A549 (cell line): ENCODE results near the gene TJP1. TPM values are rescaled to one million over a fixed set of nuclear protein-coding genes. Genes with fewer than 3 reads are reported as not detected.

Experiments used
- ATAC-seq, 2 experiments: fragments of 200-7000 bp in 1 of 2; fragments of >200 bp in 1 of 2; cut with Nextera tagmentation in 1 of 2; cut with Tn5 transposase in 1 of 2; 3 replicates each; pipeline versions ENCODE4 v1.8.0 to v1.9.1; 2018 to 2020; ENCODE audit warnings: mild to moderate bottlenecking in 1 of 2, moderate library complexity in 1 of 2
- CTCF ChIA-PET: fragments of 300-600 bp; sonication (Branson Sonifier 250); formaldehyde crosslinking; extraction: SDS; loops from one replicate; lab custom pipeline; 2021; ENCODE audit warnings: antibody characterized with exemption, inconsistent platforms; lab: Yijun Ruan, JAX
- POLR2A ChIA-PET: fragments of 350-600 bp; formaldehyde crosslinking; extraction: SDS; loops from one replicate; lab custom pipeline; 2021; ENCODE audit warnings: antibody characterized with exemption, inconsistent platforms; lab: Yijun Ruan, JAX
- DNase-seq, 2 experiments: peaks; one replicate each; pipeline versions ENCODE4 v3.0.0 to v3.0.0-alpha.2; 2011 to 2016; ENCODE audit warnings: low read depth in 1 of 2, low spot score in 1 of 2
- FAIRE-seq: peaks from 2 replicates; lab custom pipeline; 2011; peaks lifted over from hg19 to GRCh38; lab: Jason Lieb, UNC
- H3K27ac ChIP-seq, 2 experiments: fragments of >200 bp; sonication (Bioruptor Twin); formaldehyde crosslinking; 3 replicates each; pipeline ENCODE4 v1.5.1; 2016 to 2017
- H3K4me1 ChIP-seq: fragments of >200 bp; sonication (Bioruptor Twin); formaldehyde crosslinking; 3 replicates; pipeline ENCODE4 v1.6.1; 2016
- H3K4me2 ChIP-seq: fragments of >200 bp; sonication (Bioruptor Twin); formaldehyde crosslinking; 3 replicates; pipeline ENCODE4 v1.6.1; 2016
- H3K4me3 ChIP-seq: fragments of >200 bp; sonication (Bioruptor Twin); formaldehyde crosslinking; 3 replicates; pipeline ENCODE4 v1.5.1; 2016
- H3K9me3 ChIP-seq: fragments of >200 bp; sonication (Bioruptor Twin); formaldehyde crosslinking; 3 replicates; pipeline ENCODE4 v1.6.1; 2016
- CBX2 ChIP-seq: fragments of 200-600 bp; sonication (generic); IDR thresholded peaks from 2 replicates; pipeline ENCODE4 v1.6.1; 2016; ENCODE audit warnings: low read depth, mild to moderate bottlenecking, borderline replicate concordance
- CBX8 ChIP-seq: fragments of 200-600 bp; sonication (generic); IDR thresholded peaks from 2 replicates; pipeline ENCODE4 v1.6.1; 2016
- CEBPB ChIP-seq, 2 experiments: fragments of >200 bp in 1 of 2; sonication (Bioruptor Twin) in 1 of 2; formaldehyde crosslinking in 1 of 2; IDR thresholded peaks; 2 replicates each; pipeline ENCODE4 v1.6.1; 2012 to 2016
- CHD2 ChIP-seq: fragments of 150-350 bp; IDR thresholded peaks from 2 replicates; pipeline ENCODE4 v1.6.1; 2014; ENCODE audit warnings: low read length; ENCODE audit not compliant: partially characterized antibody
- CHD4 ChIP-seq: fragments of 200-600 bp; sonication (generic); IDR thresholded peaks from 2 replicates; pipeline ENCODE4 v1.6.1; 2016; ENCODE audit warnings: antibody characterized with exemption, mild to moderate bottlenecking, borderline replicate concordance
- EHMT2 ChIP-seq: fragments of 200-600 bp; sonication (generic); IDR thresholded peaks from 2 replicates; pipeline ENCODE4 v1.6.1; 2016; ENCODE audit warnings: antibody characterized with exemption, low read depth, mild to moderate bottlenecking, moderate library complexity
- GATA3 ChIP-seq: IDR thresholded peaks from 2 replicates; pipeline ENCODE4 v1.6.1; 2012; ENCODE audit warnings: borderline replicate concordance
- JUN ChIP-seq, 2 experiments: fragments of >200 bp; sonication (Bioruptor Twin); formaldehyde crosslinking; IDR thresholded peaks; 2 replicates in 1 of 2; 3 replicates in 1 of 2; pipeline ENCODE4 v1.6.1; 2016 to 2017
- MAFK ChIP-seq: fragments of 450-650 bp; IDR thresholded peaks from 2 replicates; pipeline ENCODE4 v1.6.1; 2014; ENCODE audit not compliant: partially characterized antibody
- NFE2L2 ChIP-seq: fragments of 150-350 bp; conservative IDR thresholded peaks from 2 replicates; pipeline ENCODE4 v1.6.1; 2014; ENCODE audit warnings: low read length
- NPAS2 ChIP-seq: fragments of 250-450 bp; sonication (Bioruptor Pico); IDR thresholded peaks from 2 replicates; pipeline ENCODE4 v1.8.0; 2022; ENCODE audit warnings: mild to moderate bottlenecking, moderate library complexity, borderline replicate concordance
- NR3C1 ChIP-seq: fragments of >200 bp; sonication (Bioruptor Twin); formaldehyde crosslinking; IDR thresholded peaks from 3 replicates; pipeline ENCODE4 v1.6.1; 2017
- RCOR1 ChIP-seq: fragments of 150-350 bp; IDR thresholded peaks from 2 replicates; pipeline ENCODE4 v1.6.1; 2014; ENCODE audit warnings: antibody characterized with exemption, low read length, low read depth
- ZC3H11A ChIP-seq: fragments of 450-650 bp; IDR thresholded peaks from 2 replicates; pipeline ENCODE4 v1.6.1; 2014; ENCODE audit warnings: antibody characterized with exemption, mild to moderate bottlenecking
- WGBS: methylation state at CpG from one replicate; pipeline ENCODE4 v1.1.6; 2017; ENCODE audit errors: missing lambda C conversion rate; 5-methylcytosine and 5-hydroxymethylcytosine counted together
- polyA plus RNA-seq, 4 experiments: library from polyadenylated mRNA; depleted of rRNA in 3 of 4; stranded (reverse); fragments of >200 nt; fragmentation: RNase III in 1 of 4; extraction: RNeasy Plus Mini Kit Qiagen cat#74134 plus additional on column Dnase treatment in 1 of 4; gene quantifications; 2 replicates in 3 of 4; 3 replicates in 1 of 4; pipeline ENCODE4 v1.2.3, GENCODE V29; 2011 to 2017
- TF ChIP-seq, protein P1 (sequence below): fragments of >200 bp; sonication (Bioruptor Twin); formaldehyde crosslinking; IDR thresholded peaks from 3 replicates; pipeline ENCODE4 v1.5.1; 2016
- TF ChIP-seq, protein P2 (sequence below): fragments of 450-650 bp; IDR thresholded peaks from 2 replicates; pipeline ENCODE4 v1.6.1; 2014; ENCODE audit warnings: antibody characterized with exemption
- TF ChIP-seq, protein P3 (sequence below): fragments of >200 bp; sonication (Bioruptor Twin); formaldehyde crosslinking; IDR thresholded peaks from 2 replicates; pipeline ENCODE4 v1.6.1; 2016

TJP1 gene
- polyA plus RNA-seq, 2 of the 4 experiments (the other 2 are of a cell fraction) = 55.0 to 179 TPM

DNA sequence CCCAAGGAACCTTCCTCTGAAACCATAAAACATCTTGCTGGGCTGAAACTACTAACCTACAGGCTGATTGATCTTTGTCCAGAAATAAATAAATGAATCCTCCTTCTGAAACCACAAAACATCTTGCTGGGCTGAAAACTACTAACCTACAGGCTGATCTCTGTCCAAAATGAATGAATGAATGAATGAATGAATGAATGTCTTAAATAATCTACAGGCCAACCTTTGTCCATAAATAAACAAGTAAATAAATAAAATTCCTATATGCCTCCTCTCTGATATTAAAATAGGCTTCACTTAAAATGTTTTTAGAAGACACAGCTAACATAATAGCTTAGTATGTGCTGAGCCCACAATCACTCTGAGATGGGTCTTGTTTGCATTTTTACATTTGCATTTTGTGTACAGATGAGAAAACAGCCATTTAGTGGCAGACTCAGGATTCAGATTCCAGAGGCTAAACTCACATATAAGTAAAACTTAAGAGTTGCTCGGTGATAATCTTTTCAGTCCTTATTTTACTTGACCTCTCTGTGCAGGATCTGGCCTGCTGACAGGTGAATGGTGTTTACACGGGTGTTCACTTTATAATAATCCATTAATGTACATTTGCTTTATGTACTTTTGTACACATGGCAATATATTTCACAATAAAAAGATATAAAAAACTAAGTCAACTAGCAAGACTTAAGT is 10.4 kb downstream of the TJP1 start:
- 53% methylated on average over 2 of the region's 2 CpGs for WGBS
- ChIA-PET POLR2A (interaction anchor here (1.4 kb wide), 1 partner anchor 10 kb away, joined by 4 read pairs; the partner anchor contains the start of gene TJP1), CTCF (interaction anchor here (0.6 to 3.8 kb wide), 7 partner anchors 11 to 263 kb away, joined by 3 to 14 read pairs (median 4); no protein-coding TSS in a partner anchor)
- no peak overlapping the region for H3K27ac ChIP-seq
- no peak for ATAC-seq
- peaks cover 68% of the 10 kb centered on the region for H3K4me1 ChIP-seq
- H3K9me3 ChIP-seq = no peaks in the 10 kb centered on the region
- peak overlapping the region; percentile 50 for H3K4me2 ChIP-seq
- TF ChIP-seq NR3C1 (no peak), CHD2 (no peak), JUN (IDR thresholded peaks at IDR 0.05) (no peak), NPAS2 (CRISPR knock-in tag) (no peak), EHMT2 (no peak), GATA3 (no peak), RCOR1 (no peak), CBX8 (no peak), NFE2L2 (no peak), ZC3H11A (no peak), CHD4 (no peak), CEBPB (IDR thresholded peaks at IDR 0.05) (no peak), CBX2 (no peak)
- TF ChIP-seq, protein P1, sequence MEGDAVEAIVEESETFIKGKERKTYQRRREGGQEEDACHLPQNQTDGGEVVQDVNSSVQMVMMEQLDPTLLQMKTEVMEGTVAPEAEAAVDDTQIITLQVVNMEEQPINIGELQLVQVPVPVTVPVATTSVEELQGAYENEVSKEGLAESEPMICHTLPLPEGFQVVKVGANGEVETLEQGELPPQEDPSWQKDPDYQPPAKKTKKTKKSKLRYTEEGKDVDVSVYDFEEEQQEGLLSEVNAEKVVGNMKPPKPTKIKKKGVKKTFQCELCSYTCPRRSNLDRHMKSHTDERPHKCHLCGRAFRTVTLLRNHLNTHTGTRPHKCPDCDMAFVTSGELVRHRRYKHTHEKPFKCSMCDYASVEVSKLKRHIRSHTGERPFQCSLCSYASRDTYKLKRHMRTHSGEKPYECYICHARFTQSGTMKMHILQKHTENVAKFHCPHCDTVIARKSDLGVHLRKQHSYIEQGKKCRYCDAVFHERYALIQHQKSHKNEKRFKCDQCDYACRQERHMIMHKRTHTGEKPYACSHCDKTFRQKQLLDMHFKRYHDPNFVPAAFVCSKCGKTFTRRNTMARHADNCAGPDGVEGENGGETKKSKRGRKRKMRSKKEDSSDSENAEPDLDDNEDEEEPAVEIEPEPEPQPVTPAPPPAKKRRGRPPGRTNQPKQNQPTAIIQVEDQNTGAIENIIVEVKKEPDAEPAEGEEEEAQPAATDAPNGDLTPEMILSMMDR = no peak
- TF ChIP-seq, protein P2, sequence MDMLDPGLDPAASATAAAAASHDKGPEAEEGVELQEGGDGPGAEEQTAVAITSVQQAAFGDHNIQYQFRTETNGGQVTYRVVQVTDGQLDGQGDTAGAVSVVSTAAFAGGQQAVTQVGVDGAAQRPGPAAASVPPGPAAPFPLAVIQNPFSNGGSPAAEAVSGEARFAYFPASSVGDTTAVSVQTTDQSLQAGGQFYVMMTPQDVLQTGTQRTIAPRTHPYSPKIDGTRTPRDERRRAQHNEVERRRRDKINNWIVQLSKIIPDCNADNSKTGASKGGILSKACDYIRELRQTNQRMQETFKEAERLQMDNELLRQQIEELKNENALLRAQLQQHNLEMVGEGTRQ = no peak
- TF ChIP-seq, all 56 proteins: peak for 0
- FAIRE-seq (peak; percentile 81), DNase-seq (no peak)
- H3K4me3 ChIP-seq = no peak overlapping the region

DNA sequence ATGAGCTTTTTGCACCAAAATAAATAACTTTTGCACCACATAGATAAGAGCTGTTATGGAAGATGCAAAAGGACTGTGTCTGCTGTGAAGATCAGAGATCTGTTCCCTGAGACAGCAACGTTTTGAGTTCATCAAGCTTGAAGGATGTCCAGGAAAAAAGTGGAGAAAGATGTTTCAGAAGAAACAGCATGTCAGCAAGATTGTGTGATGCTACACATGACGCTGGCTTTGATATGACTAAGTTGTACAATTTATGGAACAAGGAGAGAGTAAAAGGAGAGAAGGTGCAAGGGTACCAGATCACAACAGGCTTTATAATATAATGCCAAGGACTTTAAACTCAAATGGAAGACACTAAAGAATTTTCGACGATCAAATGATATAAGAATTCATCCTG is 16.6 kb downstream of the TJP1 start:
- no peak overlapping the region for H3K27ac ChIP-seq
- H3K4me2 ChIP-seq = peak overlapping the region; percentile 29
- ATAC-seq = no peak
- H3K9me3 ChIP-seq = no peaks in the 10 kb centered on the region
- POLR2A ChIA-PET = interaction anchor here (2.9 kb wide), 1 partner anchor 16 kb away, joined by 9 read pairs; the partner anchor contains the start of gene TJP1
- peak; percentile 51 for TF ChIP-seq MAFK
- no peak for TF ChIP-seq ZC3H11A
- CTCF ChIA-PET = interaction anchor here (1.0 to 1.5 kb wide), 5 partner anchors 9 to 238 kb away, joined by 3 to 4 read pairs (median 3); no protein-coding TSS in a partner anchor
- no peak for DNase-seq
- H3K4me1 ChIP-seq = peaks cover 58% of the 10 kb centered on the region
- H3K4me3 ChIP-seq = no peak overlapping the region
- peak; percentile 93 for FAIRE-seq
- 76% methylated on average over 4 of the region's 4 CpGs for WGBS

DNA sequence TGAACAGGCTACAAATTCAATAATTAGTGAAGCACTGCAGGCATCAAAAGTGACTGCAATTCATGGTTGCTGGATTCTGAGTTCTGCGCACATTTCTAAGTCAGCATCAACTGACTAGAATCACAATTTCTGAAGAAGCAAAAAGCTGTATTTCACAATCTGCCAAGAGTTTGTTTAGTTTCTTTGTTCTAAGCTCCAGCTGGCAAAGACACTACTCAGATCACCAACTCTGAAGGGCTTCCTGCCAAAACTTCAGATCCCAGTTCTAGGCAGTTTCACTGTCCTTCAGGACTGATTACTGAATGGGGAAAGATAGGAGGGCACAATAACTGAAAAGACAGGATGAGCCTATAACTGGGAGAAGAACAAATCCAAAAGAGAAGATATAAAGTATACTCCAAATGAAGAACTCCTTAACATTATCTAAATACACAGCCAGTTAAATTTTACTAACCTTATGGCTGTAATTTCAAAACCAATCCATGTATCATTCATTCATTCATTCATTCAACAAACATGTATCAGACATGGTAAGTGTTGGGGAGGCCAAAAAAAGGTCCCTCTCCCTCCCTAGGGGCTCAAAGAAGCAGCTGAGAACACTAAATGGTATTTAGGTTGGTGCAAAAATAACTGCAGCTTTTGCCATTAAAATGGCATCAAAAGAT is 17.1 kb downstream of the TJP1 start:
- ChIA-PET CTCF (interaction anchor here (1.0 to 1.5 kb wide), 5 partner anchors 9 to 238 kb away, joined by 3 to 5 read pairs (median 4); no protein-coding TSS in a partner anchor), POLR2A (interaction anchor here (2.9 kb wide), 1 partner anchor 17 kb away, joined by 9 read pairs; the partner anchor contains the start of gene TJP1)
- peak; percentile 47 to 68; a peak in 3 of 6 replicates for ATAC-seq
- Histone ChIP-seq H3K27ac (no peak overlapping the region), H3K4me3 (no peak overlapping the region), H3K4me2 (peak overlapping the region; percentile 29), H3K9me3 (no peaks in the 10 kb centered on the region)
- no peak for FAIRE-seq
- peak in 1 of 2 experiments; percentile 29 for DNase-seq
- 94% methylated on average over 1 of the region's 1 CpG for WGBS
- peak; percentile 54 to 76 for TF ChIP-seq CEBPB (IDR thresholded peaks at IDR 0.05)
- TF ChIP-seq, protein P3, sequence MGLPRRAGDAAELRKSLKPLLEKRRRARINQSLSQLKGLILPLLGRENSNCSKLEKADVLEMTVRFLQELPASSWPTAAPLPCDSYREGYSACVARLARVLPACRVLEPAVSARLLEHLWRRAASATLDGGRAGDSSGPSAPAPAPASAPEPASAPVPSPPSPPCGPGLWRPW = no peak
- TF ChIP-seq, all 56 proteins: peak for 1
- H3K4me1 ChIP-seq = peaks cover 60% of the 10 kb centered on the region
